CD4-positive, alpha-beta T cell treated with Interferon alpha-2 for 1 hour (primary cell): Measurements from ENCODE around the gene DMBT1.

Experiments used
- DNase-seq, 2 donors: peaks; one replicate each; pipeline ENCODE4 v3.0.0-alpha.2; 2020 to 2022

DMBT1 gene

DNA sequence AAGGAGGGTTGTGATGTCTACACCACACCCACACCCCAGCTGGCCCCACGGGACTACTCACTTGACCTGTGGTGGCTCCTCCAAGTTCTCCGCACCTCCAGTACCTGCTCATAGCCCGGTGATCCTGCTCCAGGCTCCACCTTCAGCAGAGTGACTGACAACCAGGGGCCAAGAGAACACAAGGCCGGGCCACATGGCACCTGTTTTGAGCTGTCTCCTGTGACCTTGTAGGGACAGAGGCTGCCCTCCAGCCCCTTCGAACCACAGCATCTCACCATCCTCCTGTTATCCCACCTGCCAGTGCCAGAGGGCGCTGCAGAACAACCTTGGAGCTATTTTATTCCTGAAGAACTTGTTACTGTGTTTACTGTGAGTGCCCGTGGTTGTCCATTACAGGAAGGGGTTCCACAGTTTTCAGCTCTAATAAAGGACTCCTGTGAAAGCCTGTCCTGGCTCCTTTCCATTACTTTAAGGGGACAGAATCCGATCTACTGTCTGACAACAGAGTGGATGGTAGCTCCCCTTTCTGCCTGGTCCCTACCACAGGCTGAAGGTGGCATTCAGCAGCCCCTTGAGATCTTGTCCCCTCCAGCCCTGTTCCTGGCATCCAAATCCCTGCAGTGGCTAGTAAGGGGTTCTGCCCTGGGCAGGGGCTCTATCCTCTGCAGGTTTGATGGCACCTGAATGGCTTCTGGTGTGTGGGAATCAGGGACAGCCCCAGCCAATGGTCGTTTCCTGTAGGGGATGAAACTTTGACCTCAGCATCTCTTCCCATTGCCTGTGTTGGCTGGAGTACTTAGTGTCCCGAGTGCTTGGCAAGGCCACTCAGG lies 88.3 kb downstream of the DMBT1 start:
- peak in 1 of 2 donors; percentile 11 for DNase-seq

DNA sequence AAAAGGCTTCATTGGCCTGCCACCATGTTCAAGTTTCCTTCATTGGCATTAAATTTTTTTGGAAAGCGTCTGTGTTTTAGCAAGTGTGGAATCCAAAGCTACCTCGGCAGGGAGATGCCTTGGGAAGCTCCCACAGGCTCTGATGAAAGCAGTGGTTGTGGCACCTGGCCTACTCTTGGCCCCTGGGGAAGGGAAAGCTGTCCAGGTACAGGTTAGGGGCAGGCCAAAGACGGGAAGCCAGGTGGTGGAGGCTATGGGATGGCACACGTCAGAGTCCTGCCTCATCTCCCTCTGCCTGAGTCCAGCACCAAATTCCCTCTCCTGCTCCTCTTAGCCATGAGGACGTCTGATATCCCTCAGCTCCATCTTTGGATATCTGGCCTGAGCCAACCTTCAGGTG lies 89.3 kb downstream of the DMBT1 start:
- DNase-seq: no peak

DNA sequence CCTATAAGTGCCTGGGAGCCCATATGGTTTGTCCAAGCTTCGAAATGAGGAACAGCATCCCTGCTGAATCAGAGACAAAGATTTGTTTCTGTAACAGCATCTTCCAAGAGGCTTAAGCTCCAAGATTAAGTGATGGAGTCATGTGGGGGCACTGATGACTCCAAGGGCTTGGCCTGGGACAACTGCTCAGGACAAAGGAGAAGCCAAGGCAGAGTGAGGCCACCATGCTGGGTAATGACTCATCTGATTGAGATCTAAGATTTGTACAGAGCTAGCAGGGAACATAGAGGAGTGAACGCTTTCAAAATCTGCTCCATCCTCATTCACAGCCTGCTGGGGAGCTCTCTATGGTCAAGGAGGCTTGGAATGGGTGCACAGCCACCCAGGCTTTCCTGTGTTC lies 89.8 kb downstream of the DMBT1 start:
- DNase-seq: no peak

DNA sequence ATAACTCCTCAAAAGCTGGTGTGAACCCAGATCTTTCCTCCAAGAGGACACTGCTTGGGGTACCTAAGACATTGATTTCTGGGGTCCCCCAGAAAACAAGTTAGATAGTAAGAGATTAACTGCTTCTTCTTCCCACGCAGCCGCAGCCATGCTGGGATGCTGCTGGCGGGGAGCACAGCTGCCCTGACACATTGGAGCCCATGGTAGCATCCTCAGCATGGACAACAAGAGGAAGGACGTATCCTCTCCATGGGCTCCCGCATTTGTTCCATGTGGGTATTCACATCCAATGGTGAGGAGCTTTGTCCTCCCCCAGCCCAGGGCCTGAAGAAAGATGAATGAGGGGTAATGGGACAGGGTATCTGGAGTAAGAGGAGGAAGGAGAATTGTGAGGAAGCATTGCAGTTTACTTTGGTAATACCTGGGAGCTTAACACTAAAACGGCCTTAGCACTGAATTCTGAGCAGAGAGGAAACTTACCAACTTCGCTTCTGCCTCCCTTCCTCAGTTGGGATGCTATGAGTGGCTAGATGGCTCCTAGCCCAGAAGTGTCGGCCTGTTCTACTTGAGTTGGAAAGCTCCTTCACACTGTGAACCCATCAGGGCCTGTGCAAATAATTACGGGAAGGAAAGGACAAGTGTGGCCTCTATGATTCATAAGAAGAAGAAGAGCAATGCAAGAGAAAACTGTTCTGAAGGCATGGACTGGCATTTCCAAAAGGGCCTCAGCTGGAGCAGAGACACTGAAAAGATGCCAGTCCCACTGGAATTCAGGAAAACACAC lies 95.2 kb downstream of the DMBT1 start:
- DNase-seq: no peak

DNA sequence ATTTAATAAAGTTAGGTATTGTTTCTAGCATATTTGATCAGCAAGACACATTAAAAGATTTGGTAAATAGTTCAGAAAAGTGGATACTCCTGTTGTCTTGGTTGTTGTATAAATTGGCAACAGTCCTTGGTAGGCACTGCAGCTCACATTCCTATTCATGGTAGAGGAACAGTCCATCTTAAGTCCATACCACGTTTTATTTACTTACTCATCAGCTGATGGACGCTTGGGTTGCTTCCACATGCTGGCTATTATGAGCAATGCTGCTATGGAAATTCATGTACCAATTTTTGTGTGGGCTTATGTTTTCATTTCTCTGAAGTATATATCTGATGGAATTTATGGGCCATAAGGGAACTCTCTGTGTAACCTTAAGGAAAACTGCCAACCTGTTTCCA lies 95.8 kb downstream of the DMBT1 start:
- DNase-seq: no peak

DNA sequence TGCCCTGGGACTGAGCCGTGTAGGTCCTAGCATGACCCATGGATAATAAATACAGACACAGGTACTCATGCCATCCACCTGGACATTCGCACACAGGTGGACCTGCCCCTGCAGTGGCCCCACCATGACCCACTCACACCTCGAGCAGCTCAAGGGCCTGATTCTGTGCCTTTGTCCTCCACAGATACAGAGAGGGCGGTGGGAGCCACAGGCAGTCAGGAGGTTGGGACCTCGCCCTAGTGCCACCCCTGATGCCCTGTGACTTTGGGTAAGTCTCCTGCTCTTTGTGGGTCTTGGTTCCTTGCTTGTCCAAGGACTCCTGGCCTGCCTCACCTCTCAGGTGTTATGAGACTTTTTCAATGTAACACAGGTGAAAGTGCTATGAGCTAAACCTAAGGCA lies 96.2 kb downstream of the DMBT1 start:
- no peak for DNase-seq

DNA sequence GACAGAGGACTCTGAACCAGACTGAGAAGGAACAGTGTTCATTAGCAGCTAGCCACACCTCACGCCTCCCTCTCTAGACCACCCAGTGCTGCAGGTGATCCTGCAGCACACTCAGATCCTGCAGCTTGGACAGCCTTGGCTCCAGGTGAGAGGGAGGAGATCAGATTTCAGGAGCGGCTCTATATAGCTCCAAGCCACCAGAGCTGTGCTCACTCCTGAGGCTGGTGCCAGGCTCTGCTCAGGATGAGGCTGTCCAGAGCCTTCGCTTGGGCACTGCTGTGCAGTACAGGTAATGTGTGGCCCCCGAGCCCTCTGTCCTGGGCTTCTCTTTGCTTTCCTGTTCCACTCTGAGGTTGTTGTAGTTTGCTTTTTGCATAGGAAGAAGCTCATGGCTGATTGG lies 96.7 kb downstream of the DMBT1 start:
- DNase-seq: no peak

DNA sequence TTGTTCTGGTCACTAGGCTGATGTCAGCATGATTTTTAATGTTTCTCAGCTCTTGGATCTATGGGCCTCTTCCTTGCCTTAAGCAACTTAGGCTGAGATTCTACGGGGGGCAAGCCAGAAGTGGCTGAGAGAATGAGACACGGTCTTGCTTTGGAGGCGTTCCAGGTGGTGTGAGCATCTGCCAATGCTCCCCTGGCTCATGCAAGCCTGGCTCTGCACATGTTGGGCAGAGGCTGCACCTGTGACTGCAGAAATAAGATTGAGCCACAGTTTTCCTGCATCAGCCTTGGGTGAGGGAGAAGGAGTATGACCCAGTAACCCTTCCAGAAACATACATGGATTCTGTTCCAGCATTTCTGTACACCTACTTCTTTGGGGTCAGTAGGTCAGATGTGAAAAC lies 97.2 kb downstream of the DMBT1 start:
- DNase-seq: no peak

DNA sequence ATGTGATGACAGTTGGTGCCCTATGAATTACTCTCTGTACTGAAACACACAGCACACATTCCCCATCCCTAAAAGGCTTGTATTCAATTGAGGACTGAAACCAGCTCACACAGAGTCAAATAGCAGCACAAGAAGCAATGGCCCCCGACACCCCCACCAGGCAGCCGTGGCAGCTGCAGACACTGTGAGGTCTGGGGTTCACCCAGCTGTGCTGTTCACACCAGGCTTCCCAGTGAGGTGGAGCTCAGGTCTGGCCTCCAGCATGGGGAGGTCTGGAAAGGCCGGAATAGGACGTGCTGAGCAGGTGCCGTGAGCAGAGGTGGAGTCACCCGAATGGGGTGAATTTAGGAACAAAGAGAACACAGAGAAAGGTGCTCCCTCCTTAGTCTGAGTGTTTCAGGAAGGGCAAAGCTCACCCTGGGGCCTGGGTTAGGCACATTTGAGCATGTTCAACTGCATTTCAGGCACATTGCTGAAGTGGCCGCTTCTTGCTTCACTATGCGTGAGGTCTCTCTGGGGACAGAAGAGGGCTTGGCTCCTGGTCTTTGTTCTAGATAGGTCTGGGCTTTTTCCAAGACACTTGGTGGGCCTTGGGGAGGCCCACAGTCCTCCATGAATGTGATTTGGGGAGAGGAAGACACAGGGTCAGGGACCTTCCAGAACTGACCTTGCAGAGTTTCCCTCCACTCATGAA lies 97.9 kb downstream of the DMBT1 start:
- no peak for DNase-seq

DNA sequence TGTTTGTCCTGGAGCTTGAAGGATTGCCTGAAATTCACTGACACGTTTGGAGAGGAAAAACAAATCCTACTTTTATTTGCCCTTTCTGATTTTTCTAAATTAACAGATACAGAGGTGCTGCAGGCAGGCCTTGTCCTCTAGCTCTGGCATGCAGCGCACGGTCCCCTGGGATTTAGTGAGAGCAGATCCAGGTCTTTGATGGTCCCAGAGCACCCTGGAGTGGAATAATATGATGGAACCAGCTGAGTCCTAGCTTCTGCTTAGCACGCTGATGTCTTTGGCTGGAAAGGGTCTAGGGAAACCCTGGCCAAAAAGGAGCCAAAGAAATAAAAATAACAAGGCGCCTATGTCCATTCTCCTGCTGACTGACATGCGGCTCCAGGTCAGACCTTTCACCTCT lies 98.6 kb downstream of the DMBT1 start:
- no peak for DNase-seq

DNA sequence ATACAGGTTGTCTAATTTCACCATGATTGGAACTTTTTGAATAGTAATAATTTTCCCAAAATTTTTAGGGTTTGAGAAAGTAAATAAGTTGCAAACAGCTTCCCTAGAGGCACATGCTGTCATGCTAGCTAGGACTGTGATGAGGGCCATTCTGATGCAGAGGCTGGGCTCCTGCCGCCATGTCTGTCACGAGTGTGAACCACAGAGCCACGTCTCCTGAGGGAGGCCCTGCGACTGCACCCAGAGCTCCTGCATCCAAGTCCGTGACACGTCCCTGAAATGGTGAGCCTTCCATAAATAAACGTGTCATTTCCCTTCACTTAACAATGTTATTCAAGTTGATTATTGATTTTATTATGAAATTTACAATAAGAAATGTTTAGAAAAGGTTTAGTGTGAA lies 99.1 kb downstream of the DMBT1 start:
- DNase-seq: no peak

DNA sequence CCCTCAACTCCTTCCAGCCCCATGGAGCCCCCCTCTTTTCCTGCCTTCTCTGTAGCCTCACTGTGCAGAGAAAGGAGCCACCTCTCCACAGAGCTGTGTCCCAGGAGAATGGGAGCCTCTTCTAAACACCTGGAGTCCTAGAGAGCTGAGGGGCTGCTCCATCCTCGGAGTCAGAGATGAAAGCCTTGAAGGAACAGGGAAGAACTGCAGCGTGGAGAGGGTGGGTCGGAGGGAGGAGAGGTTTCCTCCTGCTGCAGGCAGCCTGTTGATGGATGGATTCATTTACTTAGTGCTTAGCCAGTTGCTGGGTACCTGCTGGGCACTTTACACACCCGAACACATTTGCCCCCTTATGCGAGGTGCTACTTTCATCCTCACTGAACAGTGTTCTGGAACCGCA lies 100.1 kb downstream of the DMBT1 start:
- no peak for DNase-seq

DNA sequence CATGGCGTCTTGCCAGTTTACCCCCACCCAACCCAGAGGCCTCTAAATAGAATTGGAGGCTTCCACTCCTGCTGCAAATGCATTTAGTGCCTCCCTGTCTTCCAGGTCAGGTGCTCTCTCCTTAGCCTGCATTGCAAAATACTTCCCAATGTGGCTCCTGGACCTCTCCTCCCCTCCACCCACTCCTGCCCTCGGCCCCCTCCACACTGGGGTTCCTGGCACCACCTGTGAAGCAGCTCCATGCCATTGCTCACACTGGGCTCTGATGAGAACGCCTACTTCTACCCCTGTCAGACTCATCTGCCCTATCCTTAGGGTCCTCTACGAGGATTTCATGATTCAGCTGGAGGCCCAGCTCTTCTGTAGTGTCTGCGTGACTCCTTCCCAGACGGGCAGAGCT lies 101.7 kb downstream of the DMBT1 start:
- DNase-seq: no peak

DNA sequence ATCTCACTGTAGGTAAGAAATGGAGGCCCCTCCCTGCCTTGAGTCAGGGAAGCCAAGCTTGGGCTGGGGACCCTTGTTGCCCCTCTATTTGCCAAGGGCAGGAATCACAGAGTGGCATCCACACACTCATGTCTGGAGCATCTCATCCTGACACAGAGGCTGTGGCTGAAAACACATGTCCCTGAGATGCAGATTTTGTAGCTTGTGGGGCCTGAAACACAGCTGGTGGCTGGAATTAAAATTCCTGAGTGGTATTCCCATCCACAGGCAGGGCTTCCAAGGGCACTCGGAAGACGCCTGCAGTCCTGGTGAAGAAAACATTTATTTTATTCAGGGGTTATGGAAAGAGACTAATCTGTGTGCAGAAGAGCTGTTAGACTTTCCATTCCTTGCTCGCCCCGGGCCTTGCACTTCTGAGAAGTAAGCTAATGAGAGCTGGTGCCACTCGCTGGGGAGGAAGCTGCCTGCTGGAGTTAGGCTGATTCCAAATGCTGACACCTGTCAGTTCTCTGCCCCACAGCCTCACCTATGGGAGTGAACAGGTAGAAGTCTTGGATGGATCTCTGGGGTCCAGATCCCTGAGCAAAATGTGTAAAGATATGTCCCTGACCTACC lies 103.1 kb downstream of the DMBT1 start:
- DNase-seq: no peak

DNA sequence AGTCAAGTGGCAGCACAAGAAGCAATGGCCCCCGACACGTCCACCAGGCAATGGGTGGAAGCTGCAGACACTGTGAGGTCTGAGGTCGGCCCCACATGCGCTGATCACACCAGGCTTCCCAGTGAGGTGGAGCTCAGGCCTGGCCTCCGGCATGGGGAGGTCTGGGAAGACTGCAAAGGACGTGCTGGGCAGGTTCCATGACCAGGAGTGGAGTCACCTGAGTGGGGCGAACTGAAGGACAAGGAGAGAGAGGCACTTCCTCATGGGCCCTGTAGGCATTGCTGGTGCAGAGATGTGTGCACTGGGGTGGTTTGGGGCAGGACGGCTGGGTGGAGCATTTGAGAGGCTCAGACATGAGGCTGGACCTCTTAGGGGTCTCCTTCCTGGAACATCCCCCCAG lies 103.9 kb downstream of the DMBT1 start:
- DNase-seq: no peak

DNA sequence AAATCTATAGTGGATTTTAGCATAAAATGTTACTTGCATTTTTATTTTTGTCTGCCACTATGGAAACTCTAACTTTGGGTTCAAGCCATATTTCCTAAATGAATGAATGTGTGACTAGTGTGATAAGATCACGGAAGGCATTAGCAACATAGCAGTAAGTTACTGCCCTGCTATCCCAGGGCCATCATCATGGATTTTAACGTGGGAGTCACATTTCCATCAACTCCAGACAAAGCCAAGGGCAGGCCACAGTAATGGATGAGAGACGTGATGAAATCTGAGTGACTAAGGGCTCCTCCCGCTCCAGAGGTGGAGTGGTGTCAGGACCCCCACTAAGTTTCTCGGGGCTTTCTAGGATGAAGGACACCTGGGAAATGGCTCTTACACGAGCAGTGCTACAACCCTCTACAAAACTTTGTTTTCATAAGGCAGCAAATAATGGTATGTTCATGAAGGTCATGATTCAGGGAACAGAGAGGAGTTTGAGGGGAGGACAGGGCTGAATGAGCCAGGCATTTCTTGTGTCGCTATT lies 104.8 kb downstream of the DMBT1 start:
- no peak for DNase-seq

DNA sequence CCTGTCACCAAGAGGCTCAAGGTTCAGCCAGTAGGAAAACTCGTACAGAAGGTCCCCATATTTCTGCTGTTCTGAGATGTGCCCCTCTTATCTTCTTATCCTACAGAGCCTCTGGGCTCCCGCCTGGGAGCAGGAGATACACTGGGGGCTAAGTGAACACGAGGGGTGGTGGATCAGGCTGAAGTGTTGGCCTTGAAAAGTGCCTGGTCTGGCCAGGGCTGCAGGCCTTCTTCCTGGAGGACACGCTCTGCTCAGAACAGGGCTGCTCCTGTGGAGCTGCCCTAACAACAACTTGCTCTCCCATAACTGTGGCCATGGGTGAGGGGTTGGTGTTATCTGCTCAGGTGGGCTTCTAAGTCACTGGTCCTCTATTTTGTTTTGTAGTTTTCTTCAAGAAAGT lies 105.4 kb downstream of the DMBT1 start:
- DNase-seq: no peak

DNA sequence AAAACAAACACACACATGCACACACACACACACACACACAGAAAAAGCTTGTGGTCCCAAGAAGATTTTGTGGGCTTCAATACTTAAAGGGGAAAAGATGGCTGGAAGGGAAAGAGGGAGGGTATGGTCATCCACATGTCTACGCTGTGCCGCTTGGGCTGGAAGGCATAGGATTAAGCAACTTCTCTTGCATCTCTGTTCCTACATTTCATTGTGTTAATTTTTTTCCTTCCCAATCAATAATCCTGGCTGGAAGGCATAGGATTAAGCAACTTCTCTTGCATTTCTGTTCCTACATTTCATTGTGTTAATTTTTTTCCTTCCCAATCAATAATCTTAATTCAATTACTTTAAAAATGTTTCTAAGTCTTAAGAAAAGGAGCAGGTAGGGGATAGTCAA lies 108.5 kb downstream of the DMBT1 start:
- DNase-seq: no peak

DNA sequence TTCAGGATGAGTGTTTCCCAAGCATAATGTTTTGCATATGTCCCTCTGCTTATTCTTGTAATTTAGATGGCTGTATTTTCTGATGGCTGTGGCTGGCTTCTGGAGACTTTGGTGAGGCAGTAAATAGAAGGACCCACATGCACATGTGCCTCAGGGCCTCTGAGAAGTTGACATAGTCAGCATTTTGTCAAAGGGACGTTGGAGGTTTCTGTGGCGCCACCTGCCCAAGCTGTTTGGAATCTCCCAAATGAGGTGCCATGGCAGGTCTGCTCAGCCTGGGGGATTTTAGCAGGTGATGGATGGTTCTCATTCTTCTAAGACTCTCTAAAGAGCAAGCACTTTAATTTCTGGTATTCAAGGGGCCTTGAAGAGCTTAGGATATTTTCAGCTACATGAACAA lies 109.3 kb downstream of the DMBT1 start:
- DNase-seq: no peak

DNA sequence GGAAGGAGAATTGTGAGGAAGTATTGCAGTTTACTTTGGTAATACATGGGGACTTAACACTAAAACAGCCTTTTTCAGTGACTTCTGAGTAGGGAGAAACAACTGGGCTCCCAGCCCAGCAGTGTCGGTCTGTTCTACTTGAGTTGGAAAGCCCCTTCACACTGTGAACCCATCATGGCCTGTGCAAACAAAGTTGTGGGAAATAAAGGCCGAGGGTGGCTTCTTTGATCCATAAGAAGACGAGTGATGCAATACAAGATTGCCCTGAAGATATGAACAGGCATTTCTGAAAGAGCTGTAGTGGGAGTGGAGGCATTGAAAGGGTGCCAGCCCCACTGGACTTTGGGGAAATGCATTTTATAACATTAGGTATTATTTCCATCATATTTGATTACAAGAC lies 110.8 kb downstream of the DMBT1 start:
- no peak for DNase-seq

DNA sequence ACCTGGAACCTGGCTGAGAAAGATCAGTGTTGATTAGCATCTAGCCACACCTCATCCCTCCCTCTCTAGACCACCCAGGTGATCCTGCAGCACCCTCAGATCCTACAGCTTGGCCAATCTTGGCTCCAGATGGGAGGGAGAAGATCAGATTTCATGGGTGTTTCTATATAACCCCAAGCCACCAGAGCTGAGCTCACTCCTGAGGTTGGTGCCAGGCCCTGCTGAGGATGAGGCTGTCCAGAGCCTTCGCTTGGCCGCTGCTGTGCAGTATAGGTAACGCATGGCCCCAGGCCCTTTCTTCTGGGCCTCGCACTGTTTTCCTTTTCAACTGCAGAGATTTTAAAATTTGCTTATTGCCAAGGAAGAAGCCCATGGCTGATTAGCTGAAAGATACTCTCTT lies 112.1 kb downstream of the DMBT1 start:
- DNase-seq: no peak

DNA sequence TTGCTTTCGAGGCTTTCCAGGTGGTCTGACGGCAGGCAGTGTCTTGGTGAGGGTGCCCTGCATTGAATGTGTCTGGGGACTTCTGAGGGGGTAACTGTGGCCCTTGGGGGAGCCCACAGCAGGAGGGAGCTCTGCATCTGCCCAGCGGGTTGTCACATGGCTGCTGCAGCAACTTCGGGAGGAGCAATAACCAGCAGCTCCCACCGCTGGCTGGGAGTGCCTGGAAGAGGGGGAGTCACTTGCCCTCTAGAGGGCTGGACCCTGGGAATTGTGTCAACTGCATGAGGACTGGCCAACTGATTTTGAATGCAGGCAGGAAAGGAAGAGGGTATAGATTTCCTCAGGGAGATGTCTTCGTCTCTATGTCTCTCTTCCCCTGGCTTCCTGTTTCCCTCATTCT lies 112.7 kb downstream of the DMBT1 start:
- DNase-seq: no peak

DNA sequence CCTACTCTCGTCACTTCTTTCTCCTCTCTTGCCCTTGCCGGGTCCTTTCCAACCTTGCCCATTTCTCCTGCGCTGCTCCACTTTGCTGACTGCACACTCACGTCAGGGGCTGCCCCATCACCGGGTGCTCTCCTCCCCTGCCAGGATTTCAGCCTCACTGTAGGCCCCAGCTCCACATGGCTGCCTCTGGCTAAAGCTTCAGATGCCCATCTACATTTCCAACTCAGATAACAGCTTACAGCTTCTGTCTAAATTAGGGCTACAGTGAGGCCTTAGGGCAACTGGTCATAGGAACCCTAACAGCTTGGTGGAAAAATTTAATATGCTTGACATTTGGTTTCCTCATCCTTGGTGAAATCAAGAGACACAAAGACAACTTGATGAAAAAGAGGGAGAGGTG lies 113.2 kb downstream of the DMBT1 start:
- no peak for DNase-seq
